ENCODE measurements around the gene HMOX1.

Gene HMOX1

GRCh38 chr22:35380537-35381423 is at the start of gene HMOX1:
Gene HMOX1, plus strand, starts transcription at chr22:35381096. Its CDS starts 78 bp downstream, at chr22:35381174.
- peak within 1 kb of the TSS; percentile 45 for H3K27ac ChIP-seq
- TF ChIP-seq CTCF (conservative IDR thresholded peaks at IDR 0.05) = 0 out of 2 replicates have a peak, but pooled peaks have one; percentile 13

DNA sequence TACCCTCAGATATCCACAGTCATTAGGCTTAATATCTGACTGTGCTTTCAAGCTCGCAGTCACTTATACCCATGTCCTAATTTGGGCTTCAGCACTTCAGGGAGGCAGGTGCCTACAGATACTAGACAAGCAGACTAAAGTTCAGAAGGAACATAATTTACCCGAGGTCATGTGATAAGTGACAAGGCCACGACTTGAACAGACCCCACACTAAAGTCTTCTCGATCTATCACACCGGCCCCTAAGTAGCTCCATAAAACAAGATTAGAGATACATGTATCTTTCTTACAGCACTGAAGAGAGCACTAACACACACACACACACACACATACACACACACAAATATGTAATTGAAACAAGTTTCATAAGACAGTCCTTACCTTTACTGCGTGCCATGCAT is 48.6 kb upstream of the HMOX1 start:
- TF ChIP-seq CTCF (conservative IDR thresholded peaks at IDR 0.05) = no peak
- no peak overlapping the region for H3K27ac ChIP-seq

DNA sequence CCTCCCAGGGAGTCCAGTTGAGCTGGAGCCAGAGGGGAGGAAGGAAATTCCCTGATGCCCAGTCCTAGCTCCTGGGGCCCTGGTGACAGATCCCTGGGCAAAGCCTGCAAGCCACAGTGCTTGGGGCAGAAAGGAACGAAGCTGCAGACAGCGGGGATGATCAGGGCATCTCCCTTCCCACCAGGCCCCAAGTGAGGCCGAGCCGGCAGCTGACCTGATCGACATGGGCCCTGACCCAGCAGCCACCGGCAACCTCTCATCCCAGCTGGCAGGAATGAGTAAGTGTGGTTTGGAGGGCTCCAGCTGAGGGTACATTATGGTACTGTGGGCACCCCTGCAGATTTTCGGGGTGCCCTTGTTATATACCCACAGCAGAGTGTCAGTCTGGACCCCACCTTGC is 47.7 kb upstream of the HMOX1 start:
- no peak overlapping the region for H3K27ac ChIP-seq

DNA sequence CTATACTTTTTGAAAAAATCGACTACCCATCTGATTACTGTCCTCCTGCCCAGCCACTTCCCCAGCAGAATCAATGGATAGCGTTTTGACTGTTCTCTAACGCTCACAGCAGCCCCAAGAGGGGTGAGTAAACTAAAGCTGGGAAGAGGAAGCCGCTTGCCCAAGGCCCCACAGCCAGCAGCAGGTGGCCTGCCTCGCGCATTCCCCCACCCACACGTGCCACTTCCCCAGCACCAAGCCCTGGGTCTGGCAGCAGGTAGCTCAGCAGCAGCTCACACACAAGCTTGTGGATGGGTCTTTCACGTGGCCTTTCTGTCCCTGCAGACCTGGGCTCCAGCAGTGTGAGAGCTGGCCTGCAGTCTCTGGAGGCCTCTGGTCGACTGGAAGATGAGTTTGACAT is 46.9 kb upstream of the HMOX1 start:
- no peak overlapping the region for H3K27ac ChIP-seq
- no peak for TF ChIP-seq CTCF (conservative IDR thresholded peaks at IDR 0.05)

More for the DNA sequence above, 47.7 kb upstream of the HMOX1 start:
- no peak for TF ChIP-seq CTCF (conservative IDR thresholded peaks at IDR 0.05)

DNA sequence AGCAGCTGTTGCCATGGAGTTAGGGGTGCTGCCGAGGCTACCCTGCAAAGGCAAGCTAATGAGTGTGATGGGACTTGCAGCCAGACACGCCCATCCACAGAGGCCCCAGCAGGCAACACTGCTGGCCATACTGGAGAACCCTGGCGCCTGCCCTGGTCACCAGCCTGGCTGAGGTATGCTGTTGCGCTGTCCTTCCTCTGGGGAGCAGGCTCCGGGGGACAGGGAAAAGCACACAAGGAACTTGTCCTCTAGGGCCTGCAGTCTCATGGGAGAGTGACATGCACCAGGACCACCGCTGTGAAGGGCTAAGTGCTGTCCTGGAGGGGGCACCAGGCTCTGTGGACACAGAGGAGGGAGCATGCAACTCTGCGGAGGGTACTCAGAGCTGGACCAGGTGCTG is 45.4 kb upstream of the HMOX1 start:
- H3K27ac ChIP-seq = peak overlapping the region; percentile 23; the same call in 1 of the 2 replicates
- no peak for TF ChIP-seq CTCF (conservative IDR thresholded peaks at IDR 0.05)

GRCh38 chr22:35335936-35336781 is 44.7 kb upstream of the HMOX1 start:
- H3K27ac ChIP-seq = peak overlapping the region; percentile 23; the same call in 1 of the 2 replicates
- TF ChIP-seq CTCF (conservative IDR thresholded peaks at IDR 0.05) = no peak

DNA sequence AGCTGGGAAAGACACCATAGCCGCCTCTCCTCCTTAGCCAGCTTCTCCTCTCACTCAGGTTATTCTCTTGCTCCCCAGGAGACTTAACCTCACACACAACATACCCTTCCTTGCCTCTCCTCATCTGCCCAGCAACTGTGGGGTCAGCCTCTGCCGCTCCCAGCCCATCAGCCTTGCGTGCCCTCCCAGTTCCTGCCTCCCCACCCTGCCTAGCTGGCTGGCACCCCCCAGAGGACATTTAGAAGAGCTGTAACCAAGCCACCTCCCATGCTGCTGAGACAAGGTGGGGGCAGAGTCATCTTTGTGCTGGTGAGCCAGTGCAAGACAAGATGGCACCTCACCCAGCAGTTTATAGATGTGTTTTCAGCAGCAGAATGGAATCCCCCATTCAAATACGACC is 43.0 kb upstream of the HMOX1 start:
- no peak for TF ChIP-seq CTCF (conservative IDR thresholded peaks at IDR 0.05)
- no peak overlapping the region for H3K27ac ChIP-seq
